Liver (tissue), 9 donors: Measurements from ENCODE around the gene ZFYVE28. TPM values are rescaled to one million over a fixed set of nuclear protein-coding genes. Genes with fewer than 3 reads are reported as not detected.

Source experiments
- DNase-seq: peaks from one replicate; pipeline ENCODE4 v3.0.0-alpha.2; 2017; ENCODE audit warnings: low spot score
- H3K27ac ChIP-seq, 2 donors: one replicate each; pipeline ENCODE4 v1.7.0; 2013; ENCODE audit warnings: inconsistent platforms in 2 of 2, low read length in 2 of 2, control low read depth in 1 of 2, low read depth in 1 of 2, mild to moderate bottlenecking in 1 of 2
- H3K27me3 ChIP-seq, 4 donors: one replicate each; pipeline versions ENCODE4 v1.6.1 to v1.7.0; 2013; ENCODE audit warnings: low read length in 3 of 4, inconsistent platforms in 1 of 4, mild to moderate bottlenecking in 1 of 4, moderate library complexity in 1 of 4; ENCODE audit not compliant: control insufficient read depth in 4 of 4, insufficient read depth in 4 of 4
- H3K36me3 ChIP-seq, 4 donors: one replicate each; pipeline versions ENCODE4 v1.6.1 to v1.7.0; 2013; ENCODE audit warnings: low read length in 3 of 4, mild to moderate bottlenecking in 3 of 4, low read depth in 1 of 4, moderate library complexity in 1 of 4; ENCODE audit not compliant: control insufficient read depth in 4 of 4, insufficient read depth in 3 of 4
- H3K4me1 ChIP-seq, 4 donors: one replicate each; pipeline versions ENCODE4 v1.6.1 to v1.7.0; 2013; ENCODE audit warnings: low read length in 3 of 4, mild to moderate bottlenecking in 3 of 4, moderate library complexity in 1 of 4; ENCODE audit not compliant: control insufficient read depth in 4 of 4, insufficient read depth in 4 of 4
- H3K4me3 ChIP-seq, 3 donors: one replicate each; pipeline versions ENCODE4 v1.6.1 to v1.7.0; 2013; ENCODE audit warnings: low read length in 3 of 3, control low read depth in 1 of 3, low read depth in 1 of 3, mild to moderate bottlenecking in 1 of 3
- H3K9ac ChIP-seq, 2 donors: one replicate each; pipeline ENCODE4 v1.7.0; 2013; ENCODE audit warnings: low read length in 2 of 2, mild to moderate bottlenecking in 2 of 2, moderate library complexity in 2 of 2, control low read depth in 1 of 2, low read depth in 1 of 2
- H3K9me3 ChIP-seq, 4 donors: one replicate each; pipeline versions ENCODE4 v1.6.1 to v1.7.0; 2013; ENCODE audit warnings: low read length in 3 of 4; ENCODE audit not compliant: control insufficient read depth in 4 of 4
- EGR1 ChIP-seq, 2 donors: IDR thresholded peaks; 2 replicates each; pipeline ENCODE4 v1.6.1; 2016 to 2018; ENCODE audit warnings: antibody characterized with exemption in 2 of 2, low read depth in 2 of 2
- GABPA ChIP-seq, 2 donors: IDR thresholded peaks in 1 of 2; conservative IDR thresholded peaks in 1 of 2; 2 replicates each; pipeline ENCODE4 v1.6.1; 2016; ENCODE audit warnings: antibody characterized with exemption in 2 of 2, mild to moderate bottlenecking in 1 of 2, moderate library complexity in 1 of 2
- HNF4G ChIP-seq: IDR thresholded peaks from 2 replicates; pipeline ENCODE4 v1.6.1; 2016; ENCODE audit warnings: antibody characterized with exemption
- JUND ChIP-seq, 2 donors: IDR thresholded peaks; 2 replicates each; pipeline ENCODE4 v1.6.1; 2016; ENCODE audit warnings: antibody characterized with exemption in 2 of 2
- NR2F2 ChIP-seq: IDR thresholded peaks from 2 replicates; pipeline ENCODE4 v1.6.1; 2016; ENCODE audit warnings: antibody characterized with exemption
- RAD21 ChIP-seq, 2 donors: IDR thresholded peaks; 2 replicates each; pipeline ENCODE4 v1.6.1; 2016; ENCODE audit warnings: antibody characterized with exemption in 2 of 2, mild to moderate bottlenecking in 2 of 2
- SP1 ChIP-seq: IDR thresholded peaks from 2 replicates; pipeline ENCODE4 v1.6.1; 2018; ENCODE audit warnings: antibody characterized with exemption, mild to moderate bottlenecking
- TAF1 ChIP-seq: conservative IDR thresholded peaks from 2 replicates; pipeline ENCODE4 v1.6.1; 2016; ENCODE audit warnings: antibody characterized with exemption, mild to moderate bottlenecking
- WGBS: extraction: QIAGEN DNeasy Blood & Tissue Kit; methylation state at CpG from one replicate; pipeline ENCODE4 v1.1.7; 2013; 5-methylcytosine and 5-hydroxymethylcytosine counted together
- polyA plus RNA-seq, 2 donors: library from polyadenylated mRNA; stranded (reverse) in 1 of 2; unstranded in 1 of 2; fragments of 200-250 nt in 1 of 2; fragments of >200 nt in 1 of 2; fragmentation: Nextera tagmentation in 1 of 2; extraction: Ambion mirVana in 1 of 2; gene quantifications; one replicate each; pipeline versions ENCODE4 v1.2.1 to v1.2.3, GENCODE V29; 2013 to 2015
- total RNA-seq, 2 donors: library from RNA; depleted of rRNA; stranded (reverse); fragments of >200 nt; gene quantifications; one replicate each; pipeline ENCODE4 v1.2.3, GENCODE V29; 2014
- TF ChIP-seq, protein P1 (sequence below): IDR thresholded peaks from 2 replicates; pipeline ENCODE4 v1.6.1; 2016; ENCODE audit warnings: antibody characterized with exemption
- TF ChIP-seq, protein P2 (sequence below): IDR thresholded peaks from 2 replicates; pipeline ENCODE4 v1.6.1; 2016; ENCODE audit warnings: antibody characterized with exemption, mild to moderate bottlenecking
- TF ChIP-seq, protein P3 (sequence below): IDR thresholded peaks from 2 replicates; pipeline ENCODE4 v1.6.1; 2016; ENCODE audit warnings: antibody characterized with exemption
- TF ChIP-seq, protein P4 (sequence below): fragments of 150-350 bp; IDR thresholded peaks from 2 replicates; pipeline ENCODE4 v1.5.1; 2017; ENCODE audit warnings: improper control_type of control experiment, low read depth, low read length; ENCODE audit not compliant: missing input control
- TF ChIP-seq, protein P5 (sequence below): IDR thresholded peaks from 2 replicates; pipeline ENCODE4 v1.6.1; 2016; ENCODE audit warnings: antibody characterized with exemption
- donor health status: healthy.
- donor health status: healthy.
- donor health status: healthy.
- donor health status: healthy.
- donor health status: healthy.

Gene ZFYVE28
- total and polyA plus RNA-seq, 4 donors = 2.0 to 6.1 (median 2.7) TPM

DNA sequence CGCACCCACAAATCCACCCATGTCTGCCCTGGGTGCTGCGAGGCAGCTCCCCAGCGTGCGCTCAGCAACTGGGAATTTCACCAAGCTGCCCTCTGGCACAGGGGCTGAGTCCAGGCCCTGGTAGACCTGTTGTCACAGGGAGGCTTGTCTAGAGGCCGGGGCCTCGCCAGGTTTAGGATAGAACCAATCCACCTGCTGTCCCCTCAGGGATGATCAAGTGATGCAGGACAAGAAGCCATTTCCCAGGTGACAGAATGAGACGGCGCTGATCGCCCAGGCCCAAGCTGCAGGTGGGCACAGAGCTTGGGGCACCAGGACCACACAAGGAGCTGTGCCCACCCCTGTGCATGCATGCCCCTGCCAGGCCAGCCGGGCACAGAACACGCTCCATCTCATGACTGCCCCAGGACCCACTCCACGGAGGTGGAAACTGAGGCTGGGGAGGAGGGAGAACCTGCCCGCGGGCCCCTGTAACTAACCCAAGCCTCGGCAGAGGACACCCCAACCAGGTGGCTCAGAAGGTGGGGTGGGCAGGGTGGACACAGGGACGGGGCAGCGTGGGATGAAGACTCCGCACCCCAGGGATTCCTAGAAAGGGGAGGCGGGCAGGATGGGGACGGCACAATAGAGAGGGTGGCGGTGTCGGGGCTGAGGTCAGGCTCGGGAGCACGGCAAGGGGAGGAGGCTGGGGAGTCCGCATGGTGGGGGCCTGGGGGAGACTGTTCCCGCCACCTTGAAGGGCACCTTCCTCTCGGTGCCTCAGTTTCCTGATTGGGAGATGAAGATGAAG, 78.0 kb downstream of the ZFYVE28 start:
- Histone ChIP-seq H3K4me3 (no peak overlapping the region), H3K9me3 (no peaks in the 10 kb centered on the region), H3K9ac (no peak overlapping the region), H3K4me1 (no peaks in the 10 kb centered on the region), H3K27me3 (no peaks in the 10 kb centered on the region), H3K36me3 (peaks cover 0 to 2% (median under 1%) of the 10 kb centered on the region in 4 donors), H3K27ac (no peak overlapping the region)
- WGBS = 98% methylated on average over 27 of the region's 27 CpGs
- DNase-seq = peak; percentile 27
- TF ChIP-seq, protein P1, sequence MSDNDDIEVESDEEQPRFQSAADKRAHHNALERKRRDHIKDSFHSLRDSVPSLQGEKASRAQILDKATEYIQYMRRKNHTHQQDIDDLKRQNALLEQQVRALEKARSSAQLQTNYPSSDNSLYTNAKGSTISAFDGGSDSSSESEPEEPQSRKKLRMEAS = no peak
- TF ChIP-seq JUND (IDR thresholded peaks at IDR 0.05) (no peak), TAF1 (no peak), HNF4G (no peak), NR2F2 (no peak)
- TF ChIP-seq, protein P2, sequence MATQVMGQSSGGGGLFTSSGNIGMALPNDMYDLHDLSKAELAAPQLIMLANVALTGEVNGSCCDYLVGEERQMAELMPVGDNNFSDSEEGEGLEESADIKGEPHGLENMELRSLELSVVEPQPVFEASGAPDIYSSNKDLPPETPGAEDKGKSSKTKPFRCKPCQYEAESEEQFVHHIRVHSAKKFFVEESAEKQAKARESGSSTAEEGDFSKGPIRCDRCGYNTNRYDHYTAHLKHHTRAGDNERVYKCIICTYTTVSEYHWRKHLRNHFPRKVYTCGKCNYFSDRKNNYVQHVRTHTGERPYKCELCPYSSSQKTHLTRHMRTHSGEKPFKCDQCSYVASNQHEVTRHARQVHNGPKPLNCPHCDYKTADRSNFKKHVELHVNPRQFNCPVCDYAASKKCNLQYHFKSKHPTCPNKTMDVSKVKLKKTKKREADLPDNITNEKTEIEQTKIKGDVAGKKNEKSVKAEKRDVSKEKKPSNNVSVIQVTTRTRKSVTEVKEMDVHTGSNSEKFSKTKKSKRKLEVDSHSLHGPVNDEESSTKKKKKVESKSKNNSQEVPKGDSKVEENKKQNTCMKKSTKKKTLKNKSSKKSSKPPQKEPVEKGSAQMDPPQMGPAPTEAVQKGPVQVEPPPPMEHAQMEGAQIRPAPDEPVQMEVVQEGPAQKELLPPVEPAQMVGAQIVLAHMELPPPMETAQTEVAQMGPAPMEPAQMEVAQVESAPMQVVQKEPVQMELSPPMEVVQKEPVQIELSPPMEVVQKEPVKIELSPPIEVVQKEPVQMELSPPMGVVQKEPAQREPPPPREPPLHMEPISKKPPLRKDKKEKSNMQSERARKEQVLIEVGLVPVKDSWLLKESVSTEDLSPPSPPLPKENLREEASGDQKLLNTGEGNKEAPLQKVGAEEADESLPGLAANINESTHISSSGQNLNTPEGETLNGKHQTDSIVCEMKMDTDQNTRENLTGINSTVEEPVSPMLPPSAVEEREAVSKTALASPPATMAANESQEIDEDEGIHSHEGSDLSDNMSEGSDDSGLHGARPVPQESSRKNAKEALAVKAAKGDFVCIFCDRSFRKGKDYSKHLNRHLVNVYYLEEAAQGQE = no peak
- TF ChIP-seq, protein P3, sequence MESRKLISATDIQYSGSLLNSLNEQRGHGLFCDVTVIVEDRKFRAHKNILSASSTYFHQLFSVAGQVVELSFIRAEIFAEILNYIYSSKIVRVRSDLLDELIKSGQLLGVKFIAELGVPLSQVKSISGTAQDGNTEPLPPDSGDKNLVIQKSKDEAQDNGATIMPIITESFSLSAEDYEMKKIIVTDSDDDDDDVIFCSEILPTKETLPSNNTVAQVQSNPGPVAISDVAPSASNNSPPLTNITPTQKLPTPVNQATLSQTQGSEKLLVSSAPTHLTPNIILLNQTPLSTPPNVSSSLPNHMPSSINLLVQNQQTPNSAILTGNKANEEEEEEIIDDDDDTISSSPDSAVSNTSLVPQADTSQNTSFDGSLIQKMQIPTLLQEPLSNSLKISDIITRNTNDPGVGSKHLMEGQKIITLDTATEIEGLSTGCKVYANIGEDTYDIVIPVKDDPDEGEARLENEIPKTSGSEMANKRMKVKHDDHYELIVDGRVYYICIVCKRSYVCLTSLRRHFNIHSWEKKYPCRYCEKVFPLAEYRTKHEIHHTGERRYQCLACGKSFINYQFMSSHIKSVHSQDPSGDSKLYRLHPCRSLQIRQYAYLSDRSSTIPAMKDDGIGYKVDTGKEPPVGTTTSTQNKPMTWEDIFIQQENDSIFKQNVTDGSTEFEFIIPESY = no peak

DNA sequence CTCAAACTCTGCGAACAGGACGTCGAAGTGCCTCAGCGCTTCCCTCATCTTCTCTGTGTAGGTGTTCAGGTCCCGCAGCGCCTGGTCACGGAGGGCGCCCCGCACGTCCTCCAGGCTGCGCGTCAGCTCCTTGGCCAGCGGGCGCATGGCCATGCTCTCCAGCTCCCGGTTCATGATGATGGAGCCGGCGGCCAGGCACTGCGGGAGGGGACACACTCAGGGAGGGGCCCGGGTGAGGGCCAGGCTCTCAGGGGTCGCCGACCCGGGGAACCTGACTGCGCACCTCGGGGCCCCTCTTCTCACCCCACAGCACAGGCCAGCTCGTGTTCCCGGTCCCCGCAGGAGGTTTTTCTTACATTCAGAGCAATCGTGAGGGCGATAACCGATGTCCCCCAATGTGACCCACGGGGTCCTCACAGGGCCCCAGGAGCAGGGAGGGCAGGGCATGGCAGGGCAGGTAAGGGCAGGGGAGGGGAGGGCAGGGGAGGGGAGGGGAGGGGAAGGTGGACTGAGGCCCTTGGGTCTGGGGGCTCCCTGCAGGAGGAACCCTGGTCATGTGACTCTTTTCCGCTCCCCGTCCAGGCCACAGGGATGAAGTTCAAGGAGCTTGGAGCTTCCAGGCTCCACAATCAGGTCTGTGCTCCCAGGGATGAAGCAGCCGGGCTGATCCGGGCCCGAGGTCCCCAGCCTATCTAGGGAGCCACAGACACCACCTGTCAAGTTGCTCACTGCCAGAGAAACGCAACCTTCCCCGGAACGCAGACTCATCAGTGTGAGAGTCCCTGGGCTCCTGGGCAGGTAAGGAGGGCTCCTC, 78.8 kb downstream of the ZFYVE28 start:
- peak; percentile 19 for DNase-seq
- WGBS = 89% methylated on average over 39 of the region's 39 CpGs
- Histone ChIP-seq H3K27me3 (no peaks in the 10 kb centered on the region), H3K27ac (no peak overlapping the region), H3K4me1 (no peaks in the 10 kb centered on the region), H3K36me3 (peaks cover 0 to 2% (median under 1%) of the 10 kb centered on the region in 4 donors), H3K9ac (no peak overlapping the region), H3K9me3 (no peaks in the 10 kb centered on the region), H3K4me3 (no peak overlapping the region)
- TF ChIP-seq EGR1 (IDR thresholded peaks at IDR 0.05; ENCODE audit: low read depth in 2 of 2) (no peak), JUND (IDR thresholded peaks at IDR 0.05) (no peak), NR2F2 (no peak), RAD21 (IDR thresholded peaks at IDR 0.05) (no peak), GABPA (IDR thresholded peaks at IDR 0.05 in 1 of 2, conservative IDR thresholded peaks at IDR 0.05 in 1 of 2) (no peak), SP1 (no peak)
- TF ChIP-seq, protein P4, sequence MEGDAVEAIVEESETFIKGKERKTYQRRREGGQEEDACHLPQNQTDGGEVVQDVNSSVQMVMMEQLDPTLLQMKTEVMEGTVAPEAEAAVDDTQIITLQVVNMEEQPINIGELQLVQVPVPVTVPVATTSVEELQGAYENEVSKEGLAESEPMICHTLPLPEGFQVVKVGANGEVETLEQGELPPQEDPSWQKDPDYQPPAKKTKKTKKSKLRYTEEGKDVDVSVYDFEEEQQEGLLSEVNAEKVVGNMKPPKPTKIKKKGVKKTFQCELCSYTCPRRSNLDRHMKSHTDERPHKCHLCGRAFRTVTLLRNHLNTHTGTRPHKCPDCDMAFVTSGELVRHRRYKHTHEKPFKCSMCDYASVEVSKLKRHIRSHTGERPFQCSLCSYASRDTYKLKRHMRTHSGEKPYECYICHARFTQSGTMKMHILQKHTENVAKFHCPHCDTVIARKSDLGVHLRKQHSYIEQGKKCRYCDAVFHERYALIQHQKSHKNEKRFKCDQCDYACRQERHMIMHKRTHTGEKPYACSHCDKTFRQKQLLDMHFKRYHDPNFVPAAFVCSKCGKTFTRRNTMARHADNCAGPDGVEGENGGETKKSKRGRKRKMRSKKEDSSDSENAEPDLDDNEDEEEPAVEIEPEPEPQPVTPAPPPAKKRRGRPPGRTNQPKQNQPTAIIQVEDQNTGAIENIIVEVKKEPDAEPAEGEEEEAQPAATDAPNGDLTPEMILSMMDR = no peak
- TF ChIP-seq, protein P5, sequence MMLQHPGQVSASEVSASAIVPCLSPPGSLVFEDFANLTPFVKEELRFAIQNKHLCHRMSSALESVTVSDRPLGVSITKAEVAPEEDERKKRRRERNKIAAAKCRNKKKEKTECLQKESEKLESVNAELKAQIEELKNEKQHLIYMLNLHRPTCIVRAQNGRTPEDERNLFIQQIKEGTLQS = no peak
- TF ChIP-seq, protein P1 = no peak
- TF ChIP-seq, protein P3 = no peak
